8988T (cell line): ENCODE results near the gene TBXAS1.
"Not testable (repeated sequence)": the region's sequence is repeated elsewhere in the genome, so short reads cannot be mapped to it uniquely, and the experiment has no call there.

Source experiments
- DNase-seq: peaks from one replicate; pipeline ENCODE4 v3.0.0; 2011

The TBXAS1 gene

GRCh38 chr7:139828446-139828845, 618 bp upstream of the TBXAS1 start:
- DNase-seq, result no peak

- no peak for DNase-seq
These were observed 682 bp downstream of the TBXAS1 start for GRCh38 chr7:139829775-139830117.

DNA sequence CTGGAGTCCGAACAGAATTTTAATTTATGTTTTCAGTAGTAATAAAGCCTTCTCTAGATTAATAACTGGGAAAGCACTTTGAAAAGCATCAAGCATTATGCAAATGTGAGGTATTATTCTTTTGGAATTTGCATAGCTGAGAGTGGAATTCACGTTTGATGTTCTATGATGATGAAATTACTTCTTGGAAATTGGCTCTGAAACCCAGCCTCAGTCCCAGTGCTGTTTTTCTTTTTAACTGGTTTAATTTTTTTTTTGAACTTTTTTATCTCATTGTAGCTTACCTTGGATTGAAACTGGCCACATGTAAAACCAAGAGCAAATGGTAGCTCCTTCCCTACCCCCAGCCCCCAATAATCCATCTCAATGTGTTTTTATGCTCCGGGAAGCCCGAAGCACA, 1.2 kb downstream of the TBXAS1 start:
- no peak for DNase-seq

DNA sequence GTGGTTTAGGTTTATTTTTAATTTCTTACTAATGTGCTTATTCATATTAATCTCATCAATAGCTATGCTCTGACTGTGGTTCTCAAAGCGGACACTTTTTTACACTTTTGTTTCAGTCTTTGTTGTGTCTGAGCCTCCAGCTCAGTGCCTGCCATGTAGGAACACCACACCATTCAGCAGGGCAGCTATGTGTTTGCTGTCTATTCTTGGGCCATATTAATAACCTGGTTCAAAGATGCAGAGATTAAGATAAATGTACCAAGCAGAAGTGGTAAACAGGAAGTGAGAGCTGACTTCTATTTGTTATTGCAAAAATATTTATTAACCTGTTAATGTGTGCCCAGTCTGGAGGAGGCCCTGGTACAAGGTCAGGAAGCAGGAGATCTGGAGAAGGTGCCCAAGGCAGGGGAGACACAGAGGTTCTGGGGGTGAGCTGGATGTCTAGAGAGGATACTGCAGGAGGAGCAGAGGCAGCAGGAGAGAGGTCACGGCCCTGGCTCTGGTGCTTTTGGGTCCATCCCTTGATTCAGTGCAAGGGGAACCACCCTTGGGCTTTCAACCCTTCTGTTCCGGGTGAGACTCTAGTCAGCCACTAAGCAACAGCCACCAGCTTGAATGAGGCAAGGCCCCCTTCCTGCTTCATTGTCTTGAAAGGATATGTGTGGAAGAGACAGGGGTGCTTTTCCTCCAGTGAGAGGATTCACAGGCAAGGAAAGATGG, 1.9 kb downstream of the TBXAS1 start:
- no peak for DNase-seq

DNA sequence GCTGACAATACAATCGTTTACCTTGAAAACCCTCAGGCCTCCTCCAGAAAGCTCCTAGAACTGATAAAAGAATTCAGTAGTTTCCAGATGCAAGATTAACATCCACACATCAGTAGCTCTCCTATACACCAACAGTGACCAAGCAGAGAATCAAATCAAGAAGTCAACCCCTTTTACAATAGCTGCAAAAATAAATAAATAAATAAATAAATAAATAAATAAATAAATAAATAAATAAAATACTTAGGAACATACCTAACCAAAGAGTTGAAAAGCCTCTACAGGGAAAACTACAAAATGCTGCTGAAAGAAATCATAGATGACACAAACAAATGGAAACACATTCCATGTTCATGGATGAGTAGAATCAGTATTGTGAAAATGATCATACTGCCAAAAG, 6.8 kb downstream of the TBXAS1 start:
- not testable (repeated sequence) for DNase-seq

GRCh38 chr7:139837291-139837690, 8.2 kb downstream of the TBXAS1 start:
- not testable (repeated sequence) for DNase-seq

GRCh38 chr7:139838276-139838675, 9.2 kb downstream of the TBXAS1 start:
- DNase-seq, result no peak

DNA sequence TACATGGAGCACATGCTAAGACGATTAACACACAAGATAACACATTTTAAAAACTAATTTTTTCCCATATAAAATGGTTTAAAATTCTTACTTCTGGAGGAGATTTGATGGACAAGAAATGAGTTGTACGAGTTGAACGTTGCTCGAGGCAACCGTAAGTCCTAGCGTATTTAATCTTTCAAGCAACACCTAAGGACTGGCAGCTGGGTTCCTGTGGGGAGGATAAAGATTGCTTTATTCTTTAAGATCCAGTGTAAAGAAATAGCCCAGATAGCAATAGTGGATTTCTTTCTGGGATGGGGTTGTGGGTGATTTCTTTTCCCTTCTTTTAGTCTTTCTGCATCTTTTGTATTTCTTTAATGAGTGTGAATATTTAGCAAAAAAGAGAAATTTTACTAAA, 9.8 kb downstream of the TBXAS1 start:
- DNase-seq, result no peak

DNA sequence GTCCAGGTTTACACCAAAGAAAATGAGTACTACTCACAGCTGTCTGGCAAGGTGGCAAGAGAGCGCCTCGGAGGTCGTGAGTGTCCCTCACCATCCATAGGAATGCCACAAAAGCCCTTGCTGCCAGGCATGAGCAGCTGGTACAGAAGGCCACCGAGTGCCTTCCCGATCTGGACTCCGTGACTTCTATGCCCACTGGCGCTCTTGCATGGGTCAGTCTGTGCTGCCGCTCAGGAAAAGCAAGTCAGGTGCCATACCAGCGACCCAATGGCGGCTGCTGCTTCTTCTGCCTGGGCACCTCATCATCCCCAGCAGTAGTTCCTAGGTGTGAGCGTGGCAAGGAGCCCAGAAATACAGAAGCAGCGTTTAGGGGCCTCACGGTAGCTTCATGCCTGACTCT, 11.7 kb downstream of the TBXAS1 start:
- no peak for DNase-seq

DNA sequence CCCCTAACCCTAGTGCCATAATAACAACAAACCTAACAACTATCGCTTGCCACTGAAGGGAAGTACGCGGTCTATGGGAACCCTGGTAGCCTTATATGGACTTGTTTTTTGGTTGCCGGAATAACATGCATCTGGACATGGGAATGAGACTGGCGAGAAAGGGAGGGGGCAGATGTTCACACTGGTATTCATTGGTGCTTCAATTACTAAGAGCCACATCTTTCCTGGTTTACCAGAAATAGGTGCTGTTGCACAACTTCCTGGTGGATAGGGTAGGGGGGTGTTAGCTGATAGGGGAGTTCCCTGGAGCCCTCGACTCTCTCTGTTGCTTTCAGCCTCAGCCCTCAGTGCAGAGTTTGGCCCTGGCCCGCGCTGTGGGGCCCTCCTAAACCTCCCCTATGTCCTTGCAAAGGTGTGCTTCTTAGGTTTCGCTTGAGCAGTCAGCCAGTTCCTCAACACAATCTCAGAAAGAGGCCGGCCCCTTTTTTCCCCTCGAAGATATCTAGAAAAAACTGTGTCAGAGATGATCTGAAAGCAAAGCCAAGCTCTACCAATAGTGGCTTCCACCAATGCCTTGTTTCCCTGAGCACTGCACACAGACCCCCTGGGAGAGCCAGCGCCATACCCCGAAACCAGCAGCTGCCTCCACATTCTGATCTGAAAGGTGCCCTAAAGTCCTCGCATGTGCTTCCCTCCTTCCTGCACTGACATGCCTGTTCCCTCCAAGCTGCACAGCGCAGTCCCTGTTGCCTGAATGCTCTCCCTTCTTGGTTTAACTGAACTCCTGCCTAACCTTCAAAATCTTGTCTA, 13.5 kb downstream of the TBXAS1 start:
- no peak for DNase-seq

DNA sequence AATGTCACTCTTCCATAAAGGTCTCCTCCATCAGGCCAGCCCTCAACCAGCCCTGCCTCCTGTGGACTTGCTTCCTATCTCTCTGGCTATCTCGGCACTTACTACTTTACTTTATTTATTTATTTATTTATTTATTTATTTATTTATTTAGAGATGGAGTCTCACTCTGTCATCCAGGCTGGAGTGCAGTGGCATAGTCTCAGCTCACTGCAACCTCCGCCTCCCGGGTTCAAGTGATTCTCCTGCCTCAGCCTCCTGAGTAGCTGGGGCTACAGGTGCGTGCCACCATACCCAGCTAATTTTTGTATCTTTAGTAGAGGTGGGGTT, 14.1 kb downstream of the TBXAS1 start:
- DNase-seq, result not testable (repeated sequence)

DNA sequence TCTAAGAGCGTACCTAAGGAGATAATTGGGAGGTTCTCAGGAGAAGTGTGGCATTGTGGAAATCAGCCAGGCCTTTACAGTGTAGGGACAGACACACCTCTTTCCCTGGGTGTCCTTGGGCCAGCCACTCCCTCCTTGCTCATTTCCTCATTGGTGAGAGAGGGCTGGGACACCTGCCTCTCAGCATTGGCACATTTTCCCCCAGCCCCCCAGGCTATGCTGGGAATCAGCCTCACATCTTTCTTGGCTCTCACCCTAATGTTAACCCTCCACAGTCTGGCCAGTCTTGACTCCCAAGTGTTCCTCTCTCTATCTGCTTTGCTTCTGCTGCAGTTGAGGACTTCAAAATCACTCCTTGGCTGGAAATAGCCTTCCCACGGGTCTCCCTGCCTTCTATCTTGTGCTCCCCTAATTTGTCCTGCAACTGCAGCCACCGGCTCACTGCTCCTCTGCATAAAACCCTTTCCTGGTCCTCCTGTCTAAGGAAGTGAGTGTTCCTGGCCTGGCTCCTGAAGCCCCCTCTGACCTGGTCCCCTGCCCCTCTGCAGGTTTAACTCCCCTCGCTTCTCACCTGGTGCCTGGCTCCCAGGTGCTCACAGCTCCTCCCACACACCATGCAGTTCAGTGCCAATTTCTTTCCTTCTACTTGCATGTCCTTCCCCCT, 15.8 kb downstream of the TBXAS1 start:
- DNase-seq, result no peak

GRCh38 chr7:139845443-139845805, 16.4 kb downstream of the TBXAS1 start:
- no peak for DNase-seq

- no peak for DNase-seq
These were observed 17.2 kb downstream of the TBXAS1 start for GRCh38 chr7:139846297-139846696.

- DNase-seq, result no peak
These were observed 19.2 kb downstream of the TBXAS1 start for GRCh38 chr7:139848274-139848673.

GRCh38 chr7:139850906-139851305, 21.8 kb downstream of the TBXAS1 start:
- DNase-seq, result no peak

GRCh38 chr7:139851770-139852481, 22.9 kb downstream of the TBXAS1 start:
- no peak for DNase-seq

DNA sequence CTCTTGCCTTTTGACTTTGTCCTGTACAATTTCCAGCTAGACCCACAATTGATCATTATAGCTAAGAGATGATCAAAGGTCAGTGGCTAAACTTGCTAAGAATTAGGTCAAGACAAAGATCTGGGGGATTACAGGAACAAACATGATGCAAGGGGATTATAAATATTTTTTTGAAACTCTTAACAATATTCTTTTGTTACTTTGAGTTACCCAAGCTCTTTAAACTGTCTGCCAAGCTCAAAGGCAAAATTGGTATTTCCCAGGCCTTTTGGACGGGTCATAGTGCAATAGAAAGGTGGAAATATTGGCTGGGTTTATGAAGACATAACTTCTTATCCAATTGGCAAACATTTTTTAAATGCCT, 23.4 kb downstream of the TBXAS1 start:
- no peak for DNase-seq

GRCh38 chr7:139853506-139854123, 24.6 kb downstream of the TBXAS1 start:
- no peak for DNase-seq

- DNase-seq, result no peak
These were observed 25.1 kb downstream of the TBXAS1 start for GRCh38 chr7:139854124-139854511.

DNA sequence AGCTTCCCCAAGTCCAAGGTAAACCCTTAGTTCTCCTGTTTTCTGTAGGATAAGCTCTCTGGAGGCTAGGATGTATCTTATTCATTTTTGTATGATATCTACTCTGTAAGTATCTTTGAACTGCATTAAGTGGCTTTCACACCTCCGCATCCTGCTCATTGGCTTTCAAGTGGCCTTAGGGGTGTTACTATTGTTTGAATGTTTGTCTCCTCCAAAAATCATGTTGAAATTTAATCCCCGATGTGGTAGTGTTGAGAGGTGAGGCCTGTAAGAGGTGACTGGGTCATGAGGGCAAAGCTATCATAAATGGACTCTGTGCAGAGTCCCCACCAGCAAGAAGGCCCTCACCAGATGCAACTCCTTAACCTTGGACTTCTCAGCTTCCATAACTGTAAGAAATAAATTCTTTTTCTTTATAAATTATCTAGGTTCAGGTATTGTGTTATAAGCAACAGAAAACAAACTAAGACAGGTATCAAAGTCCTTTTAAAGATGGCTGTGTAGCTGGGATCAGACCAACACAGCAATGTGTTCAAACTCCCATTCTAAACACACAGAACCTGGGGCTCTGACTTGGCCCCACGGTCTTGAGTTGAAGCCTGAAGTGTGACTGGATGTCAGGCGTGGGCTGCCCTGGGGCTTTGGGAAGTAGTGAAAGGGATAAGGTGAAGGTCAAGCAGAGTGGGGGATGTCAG, 25.9 kb downstream of the TBXAS1 start:
- no peak for DNase-seq

- DNase-seq, result no peak
These were observed 26.6 kb downstream of the TBXAS1 start for GRCh38 chr7:139855498-139856270.
